C4-2B (cell line): ENCODE measurements around the gene RBBP5.

Experiments used
- ZFX ChIP-seq: fragments of 450-650 bp; IDR thresholded peaks from 2 replicates; pipeline ENCODE4 v1.6.1; 2017
- TF ChIP-seq, protein P1 (sequence below): fragments of 450-650 bp; conservative IDR thresholded peaks from 2 replicates; pipeline ENCODE4 v1.5.1; 2017; ENCODE audit warnings: mild to moderate bottlenecking

DNA sequence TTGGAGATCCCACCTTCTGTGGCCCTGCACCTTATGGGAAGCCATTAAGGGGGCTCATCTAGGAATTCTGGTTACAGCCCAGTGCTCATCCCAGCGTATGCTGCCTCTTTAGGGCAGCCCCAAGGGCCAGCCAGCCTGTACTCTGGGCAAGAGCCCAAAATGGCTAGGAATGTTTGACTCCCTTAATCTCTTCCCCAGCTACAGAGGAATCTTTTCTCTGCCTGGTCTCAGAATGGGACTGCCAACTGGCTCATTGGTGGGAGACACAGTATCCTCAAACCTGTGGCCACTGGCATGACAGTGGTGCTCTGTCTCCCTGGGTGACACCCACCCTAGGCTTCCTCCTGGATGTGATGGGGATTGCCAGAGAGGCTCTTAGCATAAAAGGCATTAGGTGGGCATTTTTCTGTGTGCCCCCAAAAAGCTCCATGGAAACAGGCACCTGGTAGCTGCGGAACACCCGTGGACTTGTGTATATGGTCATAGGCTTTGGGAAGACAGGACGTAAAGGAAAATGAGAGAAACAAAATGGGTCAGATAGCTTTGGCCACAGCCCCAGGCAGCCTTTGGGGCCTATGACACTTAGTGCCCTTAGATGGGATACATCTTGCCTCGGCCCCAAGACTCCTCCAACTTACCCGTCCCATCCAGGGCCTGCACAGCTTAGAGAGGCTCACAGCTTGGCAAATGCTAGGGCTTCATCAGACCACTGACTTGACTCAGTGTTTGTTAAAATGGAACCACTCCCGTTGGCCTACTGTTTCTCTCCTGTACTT, 44.4 kb downstream of the RBBP5 start:
- TF ChIP-seq, protein P1, sequence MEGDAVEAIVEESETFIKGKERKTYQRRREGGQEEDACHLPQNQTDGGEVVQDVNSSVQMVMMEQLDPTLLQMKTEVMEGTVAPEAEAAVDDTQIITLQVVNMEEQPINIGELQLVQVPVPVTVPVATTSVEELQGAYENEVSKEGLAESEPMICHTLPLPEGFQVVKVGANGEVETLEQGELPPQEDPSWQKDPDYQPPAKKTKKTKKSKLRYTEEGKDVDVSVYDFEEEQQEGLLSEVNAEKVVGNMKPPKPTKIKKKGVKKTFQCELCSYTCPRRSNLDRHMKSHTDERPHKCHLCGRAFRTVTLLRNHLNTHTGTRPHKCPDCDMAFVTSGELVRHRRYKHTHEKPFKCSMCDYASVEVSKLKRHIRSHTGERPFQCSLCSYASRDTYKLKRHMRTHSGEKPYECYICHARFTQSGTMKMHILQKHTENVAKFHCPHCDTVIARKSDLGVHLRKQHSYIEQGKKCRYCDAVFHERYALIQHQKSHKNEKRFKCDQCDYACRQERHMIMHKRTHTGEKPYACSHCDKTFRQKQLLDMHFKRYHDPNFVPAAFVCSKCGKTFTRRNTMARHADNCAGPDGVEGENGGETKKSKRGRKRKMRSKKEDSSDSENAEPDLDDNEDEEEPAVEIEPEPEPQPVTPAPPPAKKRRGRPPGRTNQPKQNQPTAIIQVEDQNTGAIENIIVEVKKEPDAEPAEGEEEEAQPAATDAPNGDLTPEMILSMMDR, result no peak
- TF ChIP-seq ZFX, result no peak
